ENCODE results near the gene FHL5. TPM values are rescaled to one million over a fixed set of nuclear protein-coding genes. Genes with fewer than 3 reads are reported as not detected.
A peak's percentile ranks its signal among the peaks of the same experiment; 100 is the strongest.
"Not testable (repeated sequence)": the region's sequence is repeated elsewhere in the genome, so short reads cannot be mapped to it uniquely, and the experiment has no call there.

Gene FHL5
- total RNA-seq, 4 donors from 2014 or later = 8.1 to 19.5 (median 12.4) TPM

- WGBS, 2 donors = 76 to 78% methylated on average over 6 of the region's 6 CpGs
- Histone ChIP-seq H3K9me3 (no peaks in the 10 kb centered on the region), H3K27me3 (no peaks in the 10 kb centered on the region), H3K4me1 (no peaks in the 10 kb centered on the region), H3K4me3 (replicated peaks in 1 of 3) (no peak overlapping the region), H3K36me3 (no peaks in the 10 kb centered on the region), H3K27ac (no peak overlapping the region)
- intact Hi-C loops (cut with DNase I) = no loop called here
- no peak for DNase-seq
- TF ChIP-seq, protein P1, sequence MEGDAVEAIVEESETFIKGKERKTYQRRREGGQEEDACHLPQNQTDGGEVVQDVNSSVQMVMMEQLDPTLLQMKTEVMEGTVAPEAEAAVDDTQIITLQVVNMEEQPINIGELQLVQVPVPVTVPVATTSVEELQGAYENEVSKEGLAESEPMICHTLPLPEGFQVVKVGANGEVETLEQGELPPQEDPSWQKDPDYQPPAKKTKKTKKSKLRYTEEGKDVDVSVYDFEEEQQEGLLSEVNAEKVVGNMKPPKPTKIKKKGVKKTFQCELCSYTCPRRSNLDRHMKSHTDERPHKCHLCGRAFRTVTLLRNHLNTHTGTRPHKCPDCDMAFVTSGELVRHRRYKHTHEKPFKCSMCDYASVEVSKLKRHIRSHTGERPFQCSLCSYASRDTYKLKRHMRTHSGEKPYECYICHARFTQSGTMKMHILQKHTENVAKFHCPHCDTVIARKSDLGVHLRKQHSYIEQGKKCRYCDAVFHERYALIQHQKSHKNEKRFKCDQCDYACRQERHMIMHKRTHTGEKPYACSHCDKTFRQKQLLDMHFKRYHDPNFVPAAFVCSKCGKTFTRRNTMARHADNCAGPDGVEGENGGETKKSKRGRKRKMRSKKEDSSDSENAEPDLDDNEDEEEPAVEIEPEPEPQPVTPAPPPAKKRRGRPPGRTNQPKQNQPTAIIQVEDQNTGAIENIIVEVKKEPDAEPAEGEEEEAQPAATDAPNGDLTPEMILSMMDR (IDR thresholded peaks at IDR 0.05) = no peak
- TF ChIP-seq POLR2A (IDR thresholded peaks at IDR 0.05) = no peak
Observed at GRCh38 chr6:96620851-96621250, 57.9 kb downstream of the FHL5 start.

DNA sequence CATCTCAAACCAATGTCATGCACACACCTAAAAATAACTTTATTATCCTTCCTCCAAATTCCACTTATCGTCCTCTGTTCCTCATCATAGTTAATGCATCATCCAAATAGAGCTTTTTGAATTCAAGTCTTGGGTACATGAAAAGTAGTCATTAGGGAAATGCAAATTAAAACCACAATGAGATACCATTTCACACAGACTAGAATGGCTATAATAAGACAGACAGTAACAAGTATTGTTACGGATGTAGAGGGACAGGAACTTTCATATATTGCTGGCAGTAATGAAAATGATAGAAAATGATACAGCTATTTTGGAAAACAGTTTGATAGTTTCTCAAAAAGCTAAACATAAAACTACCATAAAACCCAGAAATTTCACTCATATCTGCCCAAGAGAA is 59.1 kb downstream of the FHL5 start:
- no peak for TF ChIP-seq POLR2A (IDR thresholded peaks at IDR 0.05)
- TF ChIP-seq, protein P1 (IDR thresholded peaks at IDR 0.05) = no peak
- Histone ChIP-seq H3K4me1 (no peaks in the 10 kb centered on the region), H3K9me3 (no peaks in the 10 kb centered on the region), H3K36me3 (no peaks in the 10 kb centered on the region), H3K4me3 (replicated peaks in 1 of 3) (no peak overlapping the region), H3K27me3 (no peaks in the 10 kb centered on the region), H3K27ac (no peak overlapping the region)
- intact Hi-C loops (cut with DNase I) = no loop called here
- 34 to 69% methylated on average over 2 of the region's 2 CpGs for WGBS, 2 donors
- DNase-seq = no peak

GRCh38 chr6:96624957-96625356 is 62.0 kb downstream of the FHL5 start:
- DNase-seq = no peak
- intact Hi-C loops (cut with DNase I) = no loop called here
- no peaks in the 10 kb centered on the region for H3K9me3 ChIP-seq
- no peak overlapping the region for H3K27ac ChIP-seq
- no peaks in the 10 kb centered on the region for H3K4me1 ChIP-seq
- TF ChIP-seq, protein P1 (IDR thresholded peaks at IDR 0.05) = no peak
- TF ChIP-seq POLR2A (IDR thresholded peaks at IDR 0.05) = no peak
- H3K36me3 ChIP-seq = no peaks in the 10 kb centered on the region
- no peak overlapping the region for H3K4me3 ChIP-seq (replicated peaks in 1 of 3)
- WGBS, 2 donors = 50 to 74% methylated on average over 3 of the region's 3 CpGs
- no peaks in the 10 kb centered on the region for H3K27me3 ChIP-seq

GRCh38 chr6:96626759-96627364 is 63.9 kb downstream of the FHL5 start:
- 5 to 9% methylated on average over 2 of the region's 2 CpGs for WGBS, 2 donors
- H3K9me3 ChIP-seq = no peaks in the 10 kb centered on the region
- H3K4me3 ChIP-seq (replicated peaks in 1 of 3) = no peak overlapping the region
- intact Hi-C loops (cut with DNase I) = no loop called here
- H3K4me1 ChIP-seq = no peaks in the 10 kb centered on the region
- no peaks in the 10 kb centered on the region for H3K27me3 ChIP-seq
- DNase-seq = no peak
- H3K27ac ChIP-seq = no peak overlapping the region
- TF ChIP-seq, protein P1 (IDR thresholded peaks at IDR 0.05) = peak in 2 of 6 experiments; percentile 21 to 39
- no peak for TF ChIP-seq POLR2A (IDR thresholded peaks at IDR 0.05)
- H3K36me3 ChIP-seq = no peaks in the 10 kb centered on the region

DNA sequence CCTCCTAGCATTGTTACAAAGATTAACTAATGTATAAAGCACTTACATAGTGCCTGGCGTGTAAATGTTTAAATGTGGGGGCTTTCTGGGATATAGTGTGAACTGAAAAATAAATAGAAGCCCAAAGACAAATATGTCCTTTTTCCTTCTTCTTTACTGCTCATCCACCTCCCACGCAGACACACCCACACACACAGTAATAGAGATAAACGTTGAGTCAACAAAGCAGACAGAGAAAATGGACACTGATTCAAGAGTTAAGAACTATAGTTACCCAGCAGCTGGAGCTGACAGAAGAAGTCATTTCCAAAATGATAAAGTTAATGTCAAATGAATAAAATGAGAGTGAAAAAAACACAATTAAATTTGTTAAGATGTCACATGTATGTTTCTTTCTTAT is 68.3 kb downstream of the FHL5 start:
- Histone ChIP-seq H3K36me3 (no peaks in the 10 kb centered on the region), H3K9me3 (no peaks in the 10 kb centered on the region), H3K4me1 (no peaks in the 10 kb centered on the region), H3K27ac (no peak overlapping the region), H3K4me3 (replicated peaks in 1 of 3) (no peak overlapping the region), H3K27me3 (no peaks in the 10 kb centered on the region)
- no peak for DNase-seq
- TF ChIP-seq POLR2A (IDR thresholded peaks at IDR 0.05) = no peak
- TF ChIP-seq, protein P1 (IDR thresholded peaks at IDR 0.05) = no peak
- intact Hi-C loops (cut with DNase I) = no loop called here
- 75 to 78% methylated on average over 3 of the region's 3 CpGs for WGBS, 2 donors

GRCh38 chr6:96637979-96638378 is 75.1 kb downstream of the FHL5 start:
- 64 to 80% methylated on average over 7 to 10 of the region's 10 CpGs for WGBS, 2 donors
- H3K4me3 ChIP-seq (replicated peaks in 1 of 3); H3K36me3 ChIP-seq; H3K4me1 ChIP-seq; H3K9me3 ChIP-seq; H3K27me3 ChIP-seq; intact Hi-C loops (cut with DNase I); DNase-seq; H3K27ac ChIP-seq: not testable (repeated sequence)

Data from thyroid gland (tissue), 4 donors.